K562 (cell line): ENCODE results near the gene RNU5D-1. TPM values are rescaled to one million over a fixed set of nuclear protein-coding genes. Genes with fewer than 3 reads are reported as not detected.

Experiments
- ATAC-seq: fragments of 200-7000 bp; cut with Tn5 transposase; 3 replicates; pipeline ENCODE4 v1.9.1; 2020; ENCODE audit warnings: moderate library complexity
- BruUV-seq: library from RNA; stranded (reverse); fragments of 400-500 nt; replicated peaks from 2 replicates; lab custom pipeline; 2021; lab: Mats Ljungman, UMichigan
- CTCF ChIA-PET: fragments of 300-600 bp; formaldehyde crosslinking; extraction: SDS; loops from one replicate; lab custom pipeline; 2021; ENCODE audit warnings: low intra/inter-chr PET ratio; lab: Yijun Ruan, JAX
- POLR2A ChIA-PET: fragments of 300-600, 350-650 bp; sonication (Branson Sonifier 250); formaldehyde crosslinking; extraction: SDS; loops from one replicate; lab custom pipeline; 2021; ENCODE audit warnings: antibody characterized with exemption, inconsistent platforms; lab: Yijun Ruan, JAX
- DNase-seq, 4 experiments: peaks; one replicate each; pipeline versions ENCODE4 v3.0.0 to v3.0.0-alpha.2; 2011 to 2018; ENCODE audit warnings: low spot score in 3 of 4, mixed read lengths in 3 of 4; ENCODE audit errors: extremely low read depth in 1 of 4
- FAIRE-seq: peaks from 2 replicates; lab custom pipeline; 2011; peaks lifted over from hg19 to GRCh38; lab: Jason Lieb, UNC
- H2AFZ ChIP-seq: 2 replicates; pipeline ENCODE4 v1.6.0; 2011; ENCODE audit warnings: low read depth, low read length, control low read depth, inconsistent platforms
- H3K27ac ChIP-seq: fragments of 200-600 bp; 3 replicates; pipeline ENCODE4 v1.8.0; 2011; ENCODE audit warnings: low read depth, mild to moderate bottlenecking, control low read depth, inconsistent platforms, low read length, moderate library complexity, mixed read lengths; ENCODE audit errors: extremely low read depth
- H3K27me3 ChIP-seq, 2 experiments: fragments of 300-600 bp in 1 of 2; 2 replicates in 1 of 2; 3 replicates in 1 of 2; pipeline versions ENCODE4 v1.6.0 to v1.8.0; 2011; ENCODE audit warnings: inconsistent platforms in 2 of 2, low read length in 2 of 2, mild to moderate bottlenecking in 1 of 2, mixed read lengths in 1 of 2, moderate library complexity in 1 of 2; ENCODE audit not compliant: control insufficient read depth in 2 of 2, insufficient read depth in 2 of 2
- H3K36me3 ChIP-seq: fragments of 300-600 bp; 3 replicates; pipeline ENCODE4 v1.8.0; 2011; ENCODE audit warnings: mild to moderate bottlenecking, low read length, inconsistent platforms; ENCODE audit not compliant: control insufficient read depth, insufficient read depth
- H3K4me1 ChIP-seq, 2 experiments: fragments of 200-600 bp in 1 of 2; replicated peaks in 1 of 2; 2 replicates in 1 of 2; 3 replicates in 1 of 2; pipeline versions ENCODE4 v1.5.1 to v1.8.0; 2011; ENCODE audit warnings: inconsistent platforms in 2 of 2, low read length in 2 of 2, mild to moderate bottlenecking in 1 of 2, mixed read lengths in 1 of 2, moderate library complexity in 1 of 2; ENCODE audit not compliant: control insufficient read depth in 2 of 2, insufficient read depth in 2 of 2
- H3K4me2 ChIP-seq: 2 replicates; pipeline ENCODE4 v1.6.1; 2011; ENCODE audit warnings: low read length, control low read depth, inconsistent platforms, mixed read lengths; ENCODE audit not compliant: insufficient read depth
- H3K4me3 ChIP-seq: fragments of 200-600 bp; sonication (generic), shearing (Covaris generic); 2 replicates; pipeline ENCODE4 v1.5.1; 2016; ENCODE audit warnings: control low read depth, inconsistent platforms
- H3K79me2 ChIP-seq: fragments of 200-600 bp; 3 replicates; pipeline ENCODE4 v1.8.0; 2011; ENCODE audit warnings: low read length, inconsistent platforms; ENCODE audit not compliant: control insufficient read depth, insufficient read depth
- H3K9ac ChIP-seq, 2 experiments: 2 replicates each; pipeline versions ENCODE4 v1.6.0 to v1.6.1; 2011; ENCODE audit warnings: low read depth in 2 of 2, low read length in 2 of 2, control low read depth in 1 of 2, inconsistent platforms in 1 of 2, mild to moderate bottlenecking in 1 of 2, mixed read lengths in 1 of 2; ENCODE audit not compliant: insufficient read depth in 1 of 2
- H3K9me1 ChIP-seq: one replicate; pipeline ENCODE4 v1.6.0; 2011; ENCODE audit warnings: inconsistent platforms, mild to moderate bottlenecking, low read length, moderate library complexity; ENCODE audit not compliant: control insufficient read depth, insufficient read depth
- H3K9me3 ChIP-seq: replicated peaks from 2 replicates; pipeline ENCODE4 v1.5.1; 2011; ENCODE audit warnings: low read depth, low read length, inconsistent platforms; ENCODE audit not compliant: control insufficient read depth, insufficient read depth
- H4K20me1 ChIP-seq: replicated peaks from 2 replicates; pipeline ENCODE4 v1.6.1; 2011; ENCODE audit warnings: low read length, inconsistent platforms, mixed read lengths; ENCODE audit not compliant: control insufficient read depth, insufficient read depth
- PRDM10 ChIP-seq: fragments of 450-650 bp; IDR thresholded peaks from 2 replicates; pipeline ENCODE4 v1.6.1; 2018; ENCODE audit not compliant: partially characterized antibody
- ZNF592 ChIP-seq: fragments of 450-650 bp; IDR thresholded peaks from 2 replicates; pipeline ENCODE4 v1.6.1; 2017; ENCODE audit warnings: antibody characterized with exemption, mild to moderate bottlenecking
- WGBS: fragments of 100-300 bp; shearing (Covaris generic); methylation state at CpG from one replicate; pipeline ENCODE4 v1.1.6; 2016; ENCODE audit warnings: low coverage, mixed read lengths; ENCODE audit not compliant: insufficient coverage; ENCODE audit errors: missing lambda C conversion rate; 5-methylcytosine and 5-hydroxymethylcytosine counted together
- in situ Hi-C: fragments of 300-500 bp; cut with MboI; formaldehyde crosslinking; loops from 4 replicates; pipeline ENCODE4 v1.15.0; 2018; ENCODE audit warnings: inconsistent platforms, mixed read lengths
- intact Hi-C: fragments of 100-400 bp; cut with micrococcal nuclease; formaldehyde crosslinking; loops from 2 replicates; pipeline ENCODE4 v1.14.2; 2022
- polyA plus RNA-seq, 8 experiments: library from polyadenylated mRNA; depleted of rRNA in 4 of 8; stranded (reverse) in 5 of 8; unstranded in 3 of 8; fragments of >200 nt; fragmentation: Nextera tagmentation in 2 of 8; fragmentation: Illumina TruSeq in 1 of 8; extraction: Ambion mirVana in 2 of 8; extraction: Trizol in 1 of 8; gene quantifications; 2 replicates each; pipeline versions ENCODE4 v1.2.1 to v1.2.3, GENCODE V29; 2011 to 2014; ENCODE audit warnings: inconsistent platforms in 1 of 8, missing spikeins in 1 of 8
- total RNA-seq, 7 experiments: library from RNA; depleted of rRNA in 6 of 7; stranded (reverse); fragments of >200 nt in 6 of 7; fragmentation: Illumina TruSeq in 2 of 7; extraction: Trizol in 2 of 7; gene quantifications; 2 replicates each; pipeline versions ENCODE4 v1.2.1 to v1.2.3, GENCODE V29; 2011 to 2021; ENCODE audit warnings: low replicate concordance in 1 of 7

RNU5D-1 gene
- total and polyA plus RNA-seq, 9 of the 15 experiments (the other 6 are each of a cell fraction or from before 2014, with no cell fraction given): under 0.01 TPM; not detected in 8

GRCh38 chr1:44733784-44734183, 2.8 kb upstream of the RNU5D-1 start:
- Histone ChIP-seq H3K9me1 (no peaks in the 10 kb centered on the region), H3K4me3 (no peak overlapping the region), H3K9ac (no peak overlapping the region), H3K36me3 (no peaks in the 10 kb centered on the region), H3K4me1 (peaks cover 16 to 20% of the 10 kb centered on the region in 2 experiments), H4K20me1 (no peaks in the 10 kb centered on the region)
- POLR2A ChIA-PET: interaction anchor here (1.0 to 9.5 kb wide), 3 partner anchors 13 to 86 kb away, joined by 3 to 328 read pairs (median 106); no protein-coding TSS in a partner anchor
- WGBS: 54% methylated on average over 1 of the region's 1 CpG
- intact Hi-C loops: loop anchor here (5.0 kb wide), 2 partner anchors 569 to 759 kb away; partner anchors contain the start of gene TESK2
- ATAC-seq: no peak
- BruUV-seq: no TSS peak
- TF ChIP-seq ZNF592 (no peak), PRDM10 (peak; percentile 64)
- TF ChIP-seq, all 486 proteins: peak for 1
- DNase-seq (no peak), FAIRE-seq (no peak)
- Histone ChIP-seq H2AFZ (peak overlapping the region; percentile 69), H3K27ac (no peak overlapping the region), H3K79me2 (no peaks in the 10 kb centered on the region), H3K4me2 (no peak overlapping the region), H3K9me3 (no peaks in the 10 kb centered on the region), H3K27me3 (no peaks in the 10 kb centered on the region)
- CTCF ChIA-PET: no interaction called here
- in situ Hi-C loops: loop anchor here (5.0 kb wide), 1 partner anchor 89 kb away; no protein-coding TSS in a partner anchor
